Measurements from ENCODE around the gene PARP4.
"Not testable (repeated sequence)": the region's sequence is repeated elsewhere in the genome, so short reads cannot be mapped to it uniquely, and the experiment has no call there.

PARP4 gene

GRCh38 chr13:24444851-24445250 is 67.7 kb downstream of the PARP4 start:
- DNase-seq (ENCODE audit: low spot score), result not testable (repeated sequence)

- DNase-seq (ENCODE audit: low spot score), result no peak
Observed at GRCh38 chr13:24443366-24443765, 69.2 kb downstream of the PARP4 start.

GRCh38 chr13:24426045-24426444 is 86.5 kb downstream of the PARP4 start:
- DNase-seq (ENCODE audit: low spot score), result not testable (repeated sequence)

GRCh38 chr13:24419668-24420067 is 92.9 kb downstream of the PARP4 start:
- not testable (repeated sequence) for DNase-seq (ENCODE audit: low spot score)

- no peak for DNase-seq (ENCODE audit: low spot score)
Observed at GRCh38 chr13:24407844-24408243, 104.7 kb downstream of the PARP4 start.

GRCh38 chr13:24406524-24406923 is 106.1 kb downstream of the PARP4 start:
- no peak for DNase-seq (ENCODE audit: low spot score)

- DNase-seq (ENCODE audit: low spot score), result no peak
Observed at GRCh38 chr13:24396821-24397220, 115.8 kb downstream of the PARP4 start.

- DNase-seq (ENCODE audit: low spot score), result no peak
Observed at GRCh38 chr13:24392972-24393371, 119.6 kb downstream of the PARP4 start.

- not testable (repeated sequence) for DNase-seq (ENCODE audit: low spot score)
Observed at GRCh38 chr13:24391771-24392683, 120.6 kb downstream of the PARP4 start.

- not testable (repeated sequence) for DNase-seq (ENCODE audit: low spot score)
Observed at GRCh38 chr13:24390795-24391194, 121.8 kb downstream of the PARP4 start.

GRCh38 chr13:24389506-24389905 is 123.1 kb downstream of the PARP4 start:
- DNase-seq (ENCODE audit: low spot score), result no peak

GRCh38 chr13:24388743-24389142 is 123.8 kb downstream of the PARP4 start:
- not testable (repeated sequence) for DNase-seq (ENCODE audit: low spot score)

GRCh38 chr13:24386816-24387708 is 125.5 kb downstream of the PARP4 start:
- no peak for DNase-seq (ENCODE audit: low spot score)

- no peak for DNase-seq (ENCODE audit: low spot score)
Observed at GRCh38 chr13:24385902-24386301, 126.7 kb downstream of the PARP4 start.

GRCh38 chr13:24384946-24385345 is 127.6 kb downstream of the PARP4 start:
- not testable (repeated sequence) for DNase-seq (ENCODE audit: low spot score)

GRCh38 chr13:24384091-24384490 is 128.5 kb downstream of the PARP4 start:
- DNase-seq (ENCODE audit: low spot score), result not testable (repeated sequence)

GRCh38 chr13:24381541-24382265 is 130.9 kb downstream of the PARP4 start:
- no peak for DNase-seq (ENCODE audit: low spot score)

- DNase-seq (ENCODE audit: low spot score), result not testable (repeated sequence)
Observed at GRCh38 chr13:24380881-24381280, 131.7 kb downstream of the PARP4 start.

GRCh38 chr13:24380227-24380626 is 132.4 kb downstream of the PARP4 start:
- DNase-seq (ENCODE audit: low spot score), result not testable (repeated sequence)

GRCh38 chr13:24371273-24371672 is 141.3 kb downstream of the PARP4 start:
- DNase-seq (ENCODE audit: low spot score), result not testable (repeated sequence)

All from kidney capillary endothelial cell (primary cell).